ENCODE results near the gene EVX2.

EVX2 gene

DNA sequence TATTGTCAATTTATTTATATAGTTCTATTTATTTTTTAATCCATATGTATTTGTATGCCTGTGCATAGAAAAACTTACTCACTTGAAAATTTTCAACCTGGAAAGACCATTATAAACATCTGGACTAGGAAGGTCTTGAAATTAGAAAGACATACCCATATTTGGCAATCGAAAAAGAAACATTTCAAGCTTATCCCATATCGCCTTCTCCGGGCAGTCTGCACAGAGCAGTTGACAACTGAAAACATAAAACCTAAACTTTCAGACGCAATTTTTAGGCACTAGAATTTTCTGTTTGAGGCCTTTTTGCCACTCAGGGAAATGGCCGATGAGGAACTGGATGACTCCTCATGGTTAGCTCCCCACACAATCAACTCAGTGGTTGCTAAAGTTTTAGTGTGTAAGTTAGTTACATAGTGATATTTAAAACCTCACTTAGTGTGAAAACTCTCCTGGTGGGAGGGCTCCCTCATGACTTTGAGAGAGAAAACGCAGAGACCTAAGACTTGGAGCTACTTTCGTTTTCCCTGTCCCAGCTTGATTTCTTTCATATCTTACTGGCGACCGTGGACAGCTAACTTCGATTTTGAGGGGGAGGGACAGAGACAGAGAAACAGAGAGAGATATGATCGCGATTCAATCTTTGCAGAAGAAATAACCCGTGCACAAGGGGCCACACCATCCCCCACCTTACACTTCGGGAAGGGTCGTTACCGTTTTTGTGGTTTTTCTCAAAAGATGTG is 12.7 kb upstream of the EVX2 start:
- no peak for DNase-seq

GRCh38 chr2:176095421-176095820 is 11.7 kb upstream of the EVX2 start:
- no peak for DNase-seq

DNA sequence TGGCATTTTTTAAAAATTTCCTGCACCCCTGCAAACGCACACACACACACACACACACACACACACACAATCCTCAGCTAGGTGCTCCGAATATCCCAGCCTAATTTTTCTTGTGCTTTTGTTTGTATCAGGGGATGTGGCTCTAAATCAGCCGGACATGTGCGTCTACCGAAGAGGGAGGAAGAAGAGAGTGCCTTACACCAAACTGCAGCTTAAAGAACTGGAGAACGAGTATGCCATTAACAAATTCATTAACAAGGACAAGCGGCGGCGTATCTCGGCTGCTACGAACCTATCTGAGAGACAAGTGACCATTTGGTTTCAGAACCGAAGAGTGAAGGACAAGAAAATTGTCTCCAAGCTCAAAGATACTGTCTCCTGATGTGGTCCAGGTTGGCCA is 10.6 kb upstream of the EVX2 start:
- no peak for DNase-seq

- no peak for DNase-seq
Measured at GRCh38 chr2:176093898-176094249, 10.1 kb upstream of the EVX2 start.

DNA sequence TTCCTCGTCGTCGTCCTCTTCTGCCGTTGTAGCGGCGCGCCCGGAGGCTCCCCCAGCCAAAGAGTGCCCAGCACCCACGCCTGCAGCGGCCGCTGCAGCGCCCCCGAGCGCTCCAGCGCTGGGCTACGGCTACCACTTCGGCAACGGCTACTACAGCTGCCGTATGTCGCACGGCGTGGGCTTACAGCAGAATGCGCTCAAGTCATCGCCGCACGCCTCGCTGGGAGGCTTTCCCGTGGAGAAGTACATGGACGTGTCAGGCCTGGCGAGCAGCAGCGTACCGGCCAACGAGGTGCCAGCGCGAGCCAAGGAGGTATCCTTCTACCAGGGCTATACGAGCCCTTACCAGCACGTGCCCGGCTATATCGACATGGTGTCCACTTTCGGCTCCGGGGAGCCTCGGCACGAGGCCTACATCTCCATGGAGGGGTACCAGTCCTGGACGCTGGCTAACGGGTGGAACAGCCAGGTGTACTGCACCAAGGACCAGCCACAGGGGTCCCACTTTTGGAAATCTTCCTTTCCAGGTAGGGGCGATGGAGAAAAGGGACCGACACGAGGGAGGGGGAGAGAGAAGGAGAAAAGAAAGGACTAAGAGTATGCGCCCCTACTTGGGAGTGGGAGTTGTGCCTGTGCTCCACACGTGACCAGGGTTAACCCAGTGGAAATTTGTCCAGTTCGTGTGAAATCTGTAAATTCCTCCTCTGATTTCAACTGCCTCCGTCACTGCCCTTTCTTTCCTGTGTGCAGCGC is 9.6 kb upstream of the EVX2 start:
- DNase-seq: no peak

DNA sequence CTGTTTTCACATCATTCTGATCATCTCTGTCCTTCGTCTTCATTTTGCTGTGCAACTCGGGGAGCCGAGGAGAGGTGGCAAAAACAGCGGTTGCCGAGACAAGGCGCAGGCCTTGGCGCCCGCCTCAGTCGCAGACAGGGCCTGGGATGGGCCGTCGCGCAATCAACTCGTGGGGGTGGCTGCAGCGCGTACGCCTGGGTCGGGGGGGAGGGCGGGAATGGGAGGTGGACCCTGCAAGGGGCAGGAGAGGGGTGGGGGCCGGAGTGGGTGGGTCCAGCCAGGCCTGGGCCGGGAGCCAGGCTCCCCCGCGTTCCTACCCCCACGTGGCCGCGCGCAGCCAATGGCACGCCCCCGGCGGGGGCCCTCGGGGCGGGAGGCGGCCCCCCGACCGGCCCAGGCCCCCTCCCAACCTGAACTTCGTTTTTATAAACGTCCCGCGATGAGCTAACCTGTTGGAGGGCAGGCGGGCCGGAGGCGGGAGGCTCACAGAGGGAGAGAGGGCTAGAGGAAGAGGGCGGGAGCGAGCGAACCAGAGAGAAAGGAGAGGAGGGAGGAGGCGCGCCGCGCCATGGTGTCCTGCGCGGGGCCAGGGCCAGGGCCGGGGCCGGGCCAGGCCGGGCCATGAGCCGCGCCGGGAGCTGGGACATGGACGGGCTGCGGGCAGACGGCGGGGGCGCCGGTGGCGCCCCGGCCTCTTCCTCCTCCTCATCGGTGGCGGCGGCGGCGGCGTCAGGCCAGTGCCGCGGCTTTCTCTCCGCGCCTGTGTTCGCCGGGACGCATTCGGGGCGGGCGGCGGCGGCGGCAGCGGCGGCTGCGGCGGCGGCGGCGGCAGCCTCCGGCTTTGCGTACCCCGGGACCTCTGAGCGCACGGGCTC is 8.7 kb upstream of the EVX2 start, which contains the start of gene HOXD13:
HOXD13 (plus strand) TSS at position 452 of the 875 bp plus-strand sequence; CDS start at position 622, 170 bp downstream.
- no peak for DNase-seq

GRCh38 chr2:176091329-176092258 is 7.8 kb upstream of the EVX2 start:
- no peak for DNase-seq

- no peak for DNase-seq
Measured at GRCh38 chr2:176090862-176091261, 7.1 kb upstream of the EVX2 start.

GRCh38 chr2:176089843-176090395 is 6.2 kb upstream of the EVX2 start:
- DNase-seq: no peak

GRCh38 chr2:176088937-176089842 is 5.4 kb upstream of the EVX2 start:
- no peak for DNase-seq

DNA sequence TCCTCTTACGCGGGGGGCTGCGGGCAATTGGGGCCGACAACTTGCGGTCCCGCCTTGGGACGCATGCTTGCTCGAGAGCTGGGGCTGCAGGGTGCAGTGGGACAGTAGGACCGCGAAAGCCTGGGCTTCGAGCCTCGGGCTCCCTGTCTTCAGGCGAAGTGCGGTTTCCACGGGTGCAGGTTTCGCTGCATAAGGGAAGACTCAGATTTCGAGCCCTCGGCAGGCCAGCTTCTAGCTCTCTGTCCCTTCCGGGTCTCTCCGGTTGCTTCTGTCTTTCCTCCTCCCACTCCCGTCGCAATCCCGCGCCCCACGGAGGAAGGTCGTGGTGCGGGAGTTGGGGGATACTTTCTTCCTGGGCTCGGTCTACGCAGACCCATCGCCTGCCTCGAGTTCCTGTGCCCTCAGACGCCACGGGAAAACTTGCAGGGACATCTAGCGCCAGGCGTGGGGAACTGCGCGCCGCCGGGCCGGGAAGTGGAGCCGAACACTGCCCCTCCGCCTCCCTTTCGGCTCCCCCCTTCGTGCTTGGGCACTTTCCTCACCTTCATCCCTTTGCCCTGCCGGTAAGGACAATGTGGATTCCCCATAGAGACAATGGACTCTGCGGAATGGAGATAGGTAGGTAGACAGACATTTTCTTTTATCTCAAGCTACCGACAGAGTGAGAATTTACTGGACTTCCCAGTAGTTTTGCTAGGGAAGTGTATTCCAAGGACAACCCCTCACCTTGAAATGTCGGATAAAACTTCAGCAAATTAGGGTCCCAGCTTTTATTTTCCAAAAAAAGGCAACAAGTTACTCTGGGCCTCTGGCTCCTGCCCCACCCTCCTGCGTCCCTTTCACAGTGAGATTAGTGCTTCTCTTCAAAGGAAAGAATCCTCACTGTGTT is 4.5 kb upstream of the EVX2 start:
- peak in 26 of 51 donors; percentile 1 to 63 (median 9) for DNase-seq

- DNase-seq: no peak
Measured at GRCh38 chr2:176087330-176088047, 3.7 kb upstream of the EVX2 start.

DNA sequence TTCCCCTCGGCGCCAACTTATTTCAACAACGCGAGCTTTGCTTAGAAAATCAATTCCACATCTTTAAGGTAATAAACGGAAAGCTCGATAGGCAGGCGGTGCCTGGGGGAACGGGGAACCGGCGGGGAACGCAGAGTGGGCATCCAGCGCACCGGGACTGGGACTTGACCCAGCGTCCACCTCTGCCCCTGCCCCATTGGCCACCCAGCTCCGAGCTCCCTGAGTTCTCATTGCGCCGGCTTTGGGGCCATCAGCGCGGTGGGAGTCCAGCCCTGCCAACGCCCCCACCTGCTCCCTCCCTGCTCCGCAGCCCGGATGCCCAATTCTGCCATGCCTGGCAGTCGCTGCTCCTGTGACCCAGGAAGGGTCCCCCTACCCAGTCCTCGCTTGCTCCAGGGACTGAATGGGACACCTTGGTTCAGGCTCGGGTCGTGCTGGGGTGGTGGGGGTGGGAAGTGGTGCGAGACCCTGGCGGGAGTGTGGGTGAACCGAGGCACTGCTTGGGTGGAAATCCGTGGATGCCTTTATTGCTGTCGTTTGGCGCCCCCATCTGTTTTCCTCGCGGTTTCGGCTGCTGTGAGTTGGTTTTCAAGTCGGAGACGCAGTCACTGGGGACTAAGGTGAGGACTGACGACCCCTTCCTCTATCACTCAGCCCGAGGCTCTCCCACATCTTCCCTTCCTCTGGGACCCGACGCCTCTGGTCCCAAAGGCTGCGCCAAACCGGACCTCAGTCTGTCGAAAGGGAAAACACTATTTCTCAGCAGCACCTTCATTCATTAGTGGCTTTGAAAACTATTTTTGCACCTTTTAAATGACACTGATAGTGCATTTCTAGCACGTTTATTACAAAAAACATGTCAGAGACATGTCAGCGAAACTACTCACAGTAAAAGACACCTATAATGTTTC is 2.4 kb upstream of the EVX2 start:
- DNase-seq: peak in 30 of 51 donors; percentile 2 to 67 (median 19)

- no peak for DNase-seq
Measured at GRCh38 chr2:176085120-176085788, 1.5 kb upstream of the EVX2 start.

DNA sequence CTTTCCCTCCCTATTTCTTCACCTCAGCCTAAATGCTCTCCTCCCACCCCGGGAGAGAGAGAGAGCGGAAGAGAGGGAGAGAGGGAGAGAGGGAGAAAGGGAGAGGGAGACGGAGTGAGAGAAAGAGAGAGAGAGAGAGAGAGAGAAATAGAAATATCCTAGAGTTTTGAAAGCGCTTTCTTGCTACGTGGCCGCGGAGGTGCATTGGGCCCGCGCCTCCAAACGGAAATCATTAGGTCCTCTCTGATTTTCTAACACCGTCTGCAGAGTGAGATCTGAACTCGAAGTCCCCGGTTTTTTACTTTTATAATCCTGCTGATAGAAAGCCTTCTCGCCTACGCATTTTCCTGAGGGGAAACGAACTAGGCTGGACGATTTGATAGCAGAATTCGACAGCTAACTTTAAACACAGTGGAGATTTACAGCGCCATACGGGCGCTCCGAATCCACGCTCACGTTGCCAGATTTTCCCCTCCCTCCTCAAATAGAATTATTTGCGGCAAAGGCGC is 903 bp upstream of the EVX2 start:
- DNase-seq: no peak
